NT2/D1 (cell line): ENCODE measurements around the gene RORC.

ENCODE experiments used
- SUZ12 ChIP-seq: IDR thresholded peaks from 2 replicates; pipeline ENCODE4 v1.6.1; 2011; ENCODE audit not compliant: insufficient read length, insufficient read depth; ENCODE audit errors: extremely low read depth
- ZNF274 ChIP-seq: IDR thresholded peaks from 2 replicates; pipeline ENCODE4 v1.6.1; 2011; ENCODE audit warnings: mild to moderate bottlenecking, low read depth, low read length

DNA sequence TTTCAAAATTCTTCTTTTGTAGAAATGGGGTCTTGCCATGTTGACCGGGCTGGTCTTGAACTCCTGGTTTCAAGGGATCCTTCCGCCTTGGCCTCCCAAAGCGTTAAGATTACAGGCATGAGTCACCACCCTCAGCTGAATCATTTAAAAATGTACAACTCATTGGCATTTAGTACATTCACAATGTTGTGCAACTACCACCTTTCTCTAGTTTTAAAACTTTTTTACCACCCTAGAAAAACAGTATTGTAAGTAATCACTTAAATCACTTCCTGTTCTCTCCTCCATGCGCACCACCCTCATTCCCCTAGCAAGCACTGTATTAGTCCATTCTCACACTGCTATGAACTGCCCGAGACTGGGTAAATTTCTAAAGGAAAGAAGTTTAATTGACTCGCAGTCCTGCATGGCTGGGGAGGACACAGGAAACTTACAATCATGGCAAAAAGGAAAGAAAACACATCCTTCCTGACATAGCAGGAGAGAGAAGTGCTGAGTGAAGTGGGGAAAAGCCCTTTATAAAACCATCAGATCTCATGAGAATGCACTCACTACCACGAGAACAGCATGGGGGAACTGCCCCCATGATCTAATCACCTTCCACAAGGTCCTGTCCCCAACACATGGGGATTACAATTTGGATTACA, 36.3 kb upstream of the RORC start:
- TF ChIP-seq SUZ12 (no peak), ZNF274 (no peak)
